Mesenchymal stem cell (in vitro differentiated cells and primary cell): ENCODE data around the gene CUL4A.
A peak's percentile ranks its signal among the peaks of the same experiment; 100 is the strongest.

Source experiments
- DNase-seq: peaks from one replicate; pipeline ENCODE4 v3.0.0-alpha.2; 2013
- H2AFZ ChIP-seq: one replicate; pipeline ENCODE4 v1.6.1; 2013; ENCODE audit warnings: low read depth, mild to moderate bottlenecking, control low read depth, inconsistent platforms, low read length, moderate library complexity
- H2AK5ac ChIP-seq: 2 replicates; pipeline ENCODE4 v1.6.1; 2013; ENCODE audit warnings: low read length, moderate library complexity, mild to moderate bottlenecking, inconsistent platforms; ENCODE audit not compliant: severe bottlenecking
- H2BK120ac ChIP-seq: one replicate; pipeline ENCODE4 v1.6.1; 2013; ENCODE audit warnings: low read depth, mild to moderate bottlenecking, inconsistent platforms, low read length, moderate library complexity
- H2BK12ac ChIP-seq, 2 experiments: one replicate each; pipeline ENCODE4 v1.6.1; 2013; ENCODE audit warnings: inconsistent platforms in 2 of 2, low read length in 2 of 2, mild to moderate bottlenecking in 2 of 2, moderate library complexity in 2 of 2, control low read depth in 1 of 2
- H2BK15ac ChIP-seq: one replicate; pipeline ENCODE4 v1.6.1; 2013; ENCODE audit warnings: mild to moderate bottlenecking, low read depth, inconsistent platforms; ENCODE audit not compliant: poor library complexity, severe bottlenecking
- H2BK5ac ChIP-seq: 2 replicates; pipeline ENCODE4 v1.6.1; 2013; ENCODE audit warnings: low read depth, mild to moderate bottlenecking, low read length, control low read depth, inconsistent platforms; ENCODE audit not compliant: poor library complexity, severe bottlenecking
- H3K14ac ChIP-seq, 2 experiments: one replicate each; pipeline ENCODE4 v1.6.1; 2013; ENCODE audit warnings: inconsistent platforms in 2 of 2, low read length in 2 of 2, control low read depth in 1 of 2, mild to moderate bottlenecking in 1 of 2, moderate library complexity in 1 of 2
- H3K18ac ChIP-seq, 2 experiments: one replicate each; pipeline ENCODE4 v1.6.1; 2013; ENCODE audit warnings: inconsistent platforms in 2 of 2, low read length in 2 of 2, control low read depth in 1 of 2, low read depth in 1 of 2, mild to moderate bottlenecking in 1 of 2
- H3K23ac ChIP-seq, 2 experiments: one replicate each; pipeline ENCODE4 v1.6.1; 2013; ENCODE audit warnings: inconsistent platforms in 2 of 2, low read length in 2 of 2, mild to moderate bottlenecking in 2 of 2, moderate library complexity in 2 of 2, control low read depth in 1 of 2
- H3K27ac ChIP-seq: 2 replicates; pipeline ENCODE4 v1.5.1; 2013; ENCODE audit warnings: mild to moderate bottlenecking, moderate library complexity, low read length, control low read depth, inconsistent platforms; ENCODE audit not compliant: poor library complexity, severe bottlenecking
- H3K27me3 ChIP-seq, 2 experiments: 2 replicates each; pipeline versions ENCODE4 v1.6.1 to v1.7.0; 2013; ENCODE audit warnings: low read length in 2 of 2, mild to moderate bottlenecking in 2 of 2, moderate library complexity in 2 of 2, control low read depth in 1 of 2, inconsistent platforms in 1 of 2; ENCODE audit not compliant: control insufficient read depth in 1 of 2, insufficient read depth in 1 of 2
- H3K36me3 ChIP-seq, 2 experiments: 2 replicates each; pipeline versions ENCODE4 v1.6.1 to v1.7.0; 2013; ENCODE audit warnings: low read length in 2 of 2, control low read depth in 1 of 2, inconsistent platforms in 1 of 2, low read depth in 1 of 2, mild to moderate bottlenecking in 1 of 2; ENCODE audit not compliant: insufficient read depth in 2 of 2, control insufficient read depth in 1 of 2
- H3K4ac ChIP-seq, 2 experiments: one replicate each; pipeline ENCODE4 v1.6.1; 2013; ENCODE audit warnings: inconsistent platforms in 2 of 2, low read length in 2 of 2, mild to moderate bottlenecking in 2 of 2, moderate library complexity in 2 of 2, control low read depth in 1 of 2, low read depth in 1 of 2
- H3K4me1 ChIP-seq: 2 replicates; pipeline ENCODE4 v1.6.1; 2013; ENCODE audit warnings: low read depth, low read length, control low read depth; ENCODE audit not compliant: control insufficient read depth, insufficient read depth
- H3K4me2 ChIP-seq: 2 replicates; pipeline ENCODE4 v1.6.1; 2013; ENCODE audit warnings: low read length, mild to moderate bottlenecking, inconsistent platforms; ENCODE audit not compliant: poor library complexity, severe bottlenecking
- H3K4me3 ChIP-seq, 2 experiments: 2 replicates each; pipeline versions ENCODE4 v1.5.1 to v1.7.0; 2013; ENCODE audit warnings: low read length in 2 of 2, mild to moderate bottlenecking in 2 of 2, control low read depth in 1 of 2, low read depth in 1 of 2; ENCODE audit not compliant: insufficient read depth in 1 of 2
- H3K79me1 ChIP-seq: replicated peaks from 2 replicates; pipeline ENCODE4 v1.6.1; 2013; ENCODE audit warnings: mild to moderate bottlenecking, control low read depth, low read length, inconsistent platforms; ENCODE audit not compliant: poor library complexity, severe bottlenecking
- H3K9ac ChIP-seq: 2 replicates; pipeline ENCODE4 v1.7.0; 2013; ENCODE audit warnings: mild to moderate bottlenecking, low read length, moderate library complexity
- H3K9me3 ChIP-seq: 2 replicates; pipeline ENCODE4 v1.7.0; 2013; ENCODE audit warnings: mild to moderate bottlenecking, low read length; ENCODE audit not compliant: control insufficient read depth
- H4K8ac ChIP-seq: one replicate; pipeline ENCODE4 v1.6.1; 2013; ENCODE audit warnings: inconsistent platforms, mild to moderate bottlenecking, low read length, moderate library complexity
- H4K91ac ChIP-seq: one replicate; pipeline ENCODE4 v1.6.1; 2013; ENCODE audit warnings: mild to moderate bottlenecking, low read length, inconsistent platforms
- WGBS: methylation state at CpG from one replicate; pipeline ENCODE4 v1.1.7; 2013; ENCODE audit warnings: mixed read lengths; 5-methylcytosine and 5-hydroxymethylcytosine counted together

The CUL4A gene

GRCh38 chr13:113224486-113224885 lies 15.1 kb downstream of the CUL4A start:
- Histone ChIP-seq H2AK5ac (no peak overlapping the region), H2BK15ac (no peak overlapping the region), H3K14ac (no peak overlapping the region), H4K8ac (no peak overlapping the region), H2BK12ac (no peak overlapping the region), H3K27ac (no peak overlapping the region), H3K9me3 (no peaks in the 10 kb centered on the region), H3K27me3 (no peaks in the 10 kb centered on the region), H2BK120ac (no peak overlapping the region), H2AFZ (no peak overlapping the region), H4K91ac (no peak overlapping the region), H2BK5ac (no peak overlapping the region), H3K4me1 (peaks cover 13% of the 10 kb centered on the region), H3K4me3 (no peak overlapping the region), H3K18ac (no peak overlapping the region), H3K79me1 (peaks cover 43% of the 10 kb centered on the region), H3K4ac (no peak overlapping the region), H3K4me2 (no peak overlapping the region), H3K23ac (no peak overlapping the region), H3K9ac (no peak overlapping the region), H3K36me3 (peaks cover 68 to 91% of the 10 kb centered on the region in 2 experiments)
- WGBS, result 97% methylated on average over 10 of the region's 10 CpGs
- DNase-seq, result no peak

- Histone ChIP-seq H3K27me3 (no peaks in the 10 kb centered on the region), H2AK5ac (no peak overlapping the region)
- 93% methylated on average over 7 of the region's 7 CpGs for WGBS
Measured at GRCh38 chr13:113225515-113225914, 16.1 kb downstream of the CUL4A start.

GRCh38 chr13:113226873-113227450 lies 17.5 kb downstream of the CUL4A start:
- peak overlapping the region; percentile 49 for H4K91ac ChIP-seq
- H2AFZ ChIP-seq, result no peak overlapping the region
- no peak overlapping the region for H2BK12ac ChIP-seq
- H3K36me3 ChIP-seq, result peaks cover 68 to 90% of the 10 kb centered on the region in 2 experiments
- H3K27me3 ChIP-seq, result no peaks in the 10 kb centered on the region
- peak overlapping the region in 1 of 2 experiments; percentile 42 for H3K23ac ChIP-seq
- peaks cover 11% of the 10 kb centered on the region for H3K4me1 ChIP-seq
- H3K79me1 ChIP-seq, result peaks cover 37% of the 10 kb centered on the region
- no peak overlapping the region for H2BK15ac ChIP-seq
- DNase-seq, result no peak
- no peak overlapping the region for H2BK120ac ChIP-seq
- no peak overlapping the region for H2AK5ac ChIP-seq
- H3K9ac ChIP-seq, result no peak overlapping the region
- no peaks in the 10 kb centered on the region for H3K9me3 ChIP-seq
- H4K8ac ChIP-seq, result no peak overlapping the region
- H3K14ac ChIP-seq, result no peak overlapping the region
- H3K18ac ChIP-seq, result no peak overlapping the region
- no peak overlapping the region for H2BK5ac ChIP-seq
- H3K4me2 ChIP-seq, result no peak overlapping the region
- H3K4ac ChIP-seq, result no peak overlapping the region
- no peak overlapping the region for H3K4me3 ChIP-seq
- WGBS, result 98% methylated on average over 6 of the region's 7 CpGs
- H3K27ac ChIP-seq, result no peak overlapping the region

More at GRCh38 chr13:113225515-113225914, 16.1 kb downstream of the CUL4A start:
- Histone ChIP-seq H3K14ac (no peak overlapping the region), H3K23ac (no peak overlapping the region), H3K18ac (no peak overlapping the region), H3K9ac (no peak overlapping the region), H3K9me3 (no peaks in the 10 kb centered on the region), H3K4me2 (no peak overlapping the region), H2BK12ac (no peak overlapping the region), H3K4ac (no peak overlapping the region), H4K91ac (no peak overlapping the region), H2AFZ (no peak overlapping the region), H3K4me3 (no peak overlapping the region), H2BK15ac (no peak overlapping the region), H3K4me1 (peaks cover 13% of the 10 kb centered on the region), H3K36me3 (peaks cover 68 to 92% of the 10 kb centered on the region in 2 experiments), H3K79me1 (peaks cover 40% of the 10 kb centered on the region), H4K8ac (no peak overlapping the region), H2BK120ac (no peak overlapping the region), H3K27ac (no peak overlapping the region), H2BK5ac (no peak overlapping the region)
- no peak for DNase-seq

- H3K27me3 ChIP-seq, result no peaks in the 10 kb centered on the region
- peaks cover 5% of the 10 kb centered on the region for H3K4me1 ChIP-seq
- H3K27ac ChIP-seq, result no peak overlapping the region
- no peak overlapping the region for H2BK120ac ChIP-seq
- H3K18ac ChIP-seq, result no peak overlapping the region
- H2AFZ ChIP-seq, result no peak overlapping the region
- no peak overlapping the region for H3K23ac ChIP-seq
- no peak overlapping the region for H2BK15ac ChIP-seq
- no peak overlapping the region for H3K4me3 ChIP-seq
- no peak overlapping the region for H4K91ac ChIP-seq
- no peak overlapping the region for H2BK12ac ChIP-seq
- H3K36me3 ChIP-seq, result peaks cover 60 to 93% of the 10 kb centered on the region in 2 experiments
- no peak overlapping the region for H3K4ac ChIP-seq
- no peaks in the 10 kb centered on the region for H3K9me3 ChIP-seq
- no peak overlapping the region for H3K4me2 ChIP-seq
- no peak overlapping the region for H3K9ac ChIP-seq
- no peak for DNase-seq
- 98% methylated on average over 4 of the region's 5 CpGs for WGBS
- peaks cover 34% of the 10 kb centered on the region for H3K79me1 ChIP-seq
- no peak overlapping the region for H4K8ac ChIP-seq
- no peak overlapping the region for H2BK5ac ChIP-seq
- H2AK5ac ChIP-seq, result no peak overlapping the region
- H3K14ac ChIP-seq, result no peak overlapping the region
Measured at GRCh38 chr13:113229161-113229560, 19.7 kb downstream of the CUL4A start.
